Measurements from ENCODE around the gene RAB6A. TPM values are rescaled to one million over a fixed set of nuclear protein-coding genes. Genes with fewer than 3 reads are reported as not detected.

Gene RAB6A
- total and polyA plus RNA-seq, 2 donors (not counting 3 experiments of a cell fraction or from before 2014, with no cell fraction given), result 45.0 to 130 TPM

DNA sequence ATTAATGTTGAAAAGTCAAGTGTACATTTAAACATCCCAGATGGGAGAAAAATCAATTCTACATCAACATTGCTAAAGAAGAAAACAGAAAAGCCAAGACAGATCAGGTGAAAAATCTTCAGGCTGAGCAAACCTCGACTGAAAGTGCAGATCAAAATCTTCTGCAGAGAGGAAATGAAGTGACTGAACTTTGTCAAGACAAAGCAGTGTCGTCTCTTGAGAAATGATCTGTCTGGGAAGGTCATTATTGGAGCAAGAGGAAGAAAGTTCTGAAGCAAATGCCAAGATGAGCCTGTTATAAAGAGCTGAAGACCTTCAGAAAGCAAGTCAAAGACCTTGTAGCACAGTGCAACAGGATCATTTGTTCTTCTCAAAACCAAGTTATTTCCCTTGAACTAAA lies 120.3 kb downstream of the RAB6A start:
- no peak for TF ChIP-seq EZH2 (IDR thresholded peaks at IDR 0.05; ENCODE audit: borderline replicate concordance, low read depth, low read length, severe bottlenecking)
- no peak overlapping the region for H3K27ac ChIP-seq (ENCODE audit: insufficient read depth, low read depth, low read length)
- no peak overlapping the region for H3K9ac ChIP-seq (replicated peaks; ENCODE audit: extremely low read depth, insufficient read depth, low read length)
- ChIA-PET CTCF (interaction anchor here (1.0 to 2.1 kb wide), 4 partner anchors 10 to 290 kb away, joined by 5 to 15 read pairs (median 6); no protein-coding TSS in a partner anchor), POLR2A (no interaction called here)
- H3K9me3 ChIP-seq (replicated peaks; ENCODE audit: control insufficient read depth, insufficient read depth, low read length), result no peaks in the 10 kb centered on the region
- DNase-seq (ENCODE audit: low read depth, low spot score) (no peak), FAIRE-seq (no peak)
- no peaks in the 10 kb centered on the region for H3K4me1 ChIP-seq (ENCODE audit: control insufficient read depth, extremely low read depth, insufficient read depth, low read length)
- H3K79me2 ChIP-seq (ENCODE audit: control insufficient read depth, insufficient read depth, low read length), result no peaks in the 10 kb centered on the region
- H3K9me1 ChIP-seq (replicated peaks; ENCODE audit: control insufficient read depth, extremely low read depth, insufficient read depth, low read length), result no peaks in the 10 kb centered on the region
- BruUV-seq (replicated peaks), result no TSS peak
- H3K4me2 ChIP-seq (ENCODE audit: insufficient read depth, low read length), result no peak overlapping the region
- no peaks in the 10 kb centered on the region for H3K36me3 ChIP-seq (ENCODE audit: control insufficient read depth in 2 of 2, extremely low read depth in 1 of 2, insufficient read depth in 2 of 2, low read length in 2 of 2)
- no peak overlapping the region for H3K4me3 ChIP-seq (replicated peaks in 1 of 3; ENCODE audit: insufficient read depth in 1 of 3, low read depth in 1 of 3, low read length in 3 of 3)
- H4K20me1 ChIP-seq (replicated peaks; ENCODE audit: control insufficient read depth, extremely low read depth, insufficient read depth, low read length), result no peaks in the 10 kb centered on the region
- H3K27me3 ChIP-seq (ENCODE audit: control insufficient read depth in 2 of 2, insufficient read depth in 2 of 2, low read length in 2 of 2), result peaks cover 11 to 17% of the 10 kb centered on the region in 2 experiments
- intact Hi-C loops (cut with micrococcal nuclease), result no loop called here
- dilution Hi-C loops (cut with MboI; ENCODE audit: extremely low pct_ligation_motif_present, low sequenced_read_pairs), result no loop called here
- no peak overlapping the region for H2AFZ ChIP-seq (ENCODE audit: low read depth, low read length)

DNA sequence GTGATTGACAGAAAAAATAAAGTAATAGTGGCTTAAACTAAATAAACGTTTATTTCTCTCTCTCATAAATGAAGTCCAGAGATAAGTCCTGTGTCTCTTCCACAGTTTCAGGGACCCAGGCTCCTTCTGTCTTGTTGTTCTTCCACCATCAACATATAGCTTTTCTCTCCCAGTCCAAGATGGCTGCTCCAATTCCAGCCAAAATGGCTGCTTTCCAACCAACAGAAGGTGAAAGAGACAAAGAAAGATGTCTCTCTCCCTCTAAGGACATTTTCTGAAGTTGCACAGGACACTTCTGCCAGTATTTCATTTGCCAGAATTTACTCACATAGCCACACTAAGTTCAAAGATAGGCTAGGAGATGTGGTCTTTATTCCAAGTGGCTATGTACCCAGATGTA lies 123.9 kb downstream of the RAB6A start:
- intact Hi-C loops (cut with micrococcal nuclease) (no loop called here), dilution Hi-C loops (cut with MboI; ENCODE audit: extremely low pct_ligation_motif_present, low sequenced_read_pairs) (no loop called here)
- Histone ChIP-seq H3K4me1 (ENCODE audit: control insufficient read depth, extremely low read depth, insufficient read depth, low read length) (no peaks in the 10 kb centered on the region), H3K36me3 (ENCODE audit: control insufficient read depth in 2 of 2, extremely low read depth in 1 of 2, insufficient read depth in 2 of 2, low read length in 2 of 2) (no peaks in the 10 kb centered on the region), H3K4me3 (replicated peaks in 1 of 3; ENCODE audit: insufficient read depth in 1 of 3, low read depth in 1 of 3, low read length in 3 of 3) (no peak overlapping the region), H3K27me3 (ENCODE audit: control insufficient read depth in 2 of 2, insufficient read depth in 2 of 2, low read length in 2 of 2) (peaks cover 3 to 10% of the 10 kb centered on the region in 2 experiments), H3K27ac (ENCODE audit: insufficient read depth, low read depth, low read length) (no peak overlapping the region), H4K20me1 (replicated peaks; ENCODE audit: control insufficient read depth, extremely low read depth, insufficient read depth, low read length) (no peaks in the 10 kb centered on the region), H3K4me2 (ENCODE audit: insufficient read depth, low read length) (no peak overlapping the region), H3K79me2 (ENCODE audit: control insufficient read depth, insufficient read depth, low read length) (no peaks in the 10 kb centered on the region), H3K9me1 (replicated peaks; ENCODE audit: control insufficient read depth, extremely low read depth, insufficient read depth, low read length) (no peaks in the 10 kb centered on the region), H3K9ac (replicated peaks; ENCODE audit: extremely low read depth, insufficient read depth, low read length) (no peak overlapping the region), H2AFZ (ENCODE audit: low read depth, low read length) (no peak overlapping the region), H3K9me3 (replicated peaks; ENCODE audit: control insufficient read depth, insufficient read depth, low read length) (no peaks in the 10 kb centered on the region)
- BruUV-seq (replicated peaks), result no TSS peak
- no peak for TF ChIP-seq JUN (IDR thresholded peaks at IDR 0.05; ENCODE audit: borderline replicate concordance, insufficient read depth, insufficient read length, low read depth)
- TF ChIP-seq MYC (IDR thresholded peaks at IDR 0.05; ENCODE audit: low read depth, low read length), result no peak
- CTCF ChIA-PET, result interaction anchor here (0.6 to 5.7 kb wide), 3 partner anchors 12 to 158 kb away, joined by 3 to 47 read pairs (median 3); no protein-coding TSS in a partner anchor
- FAIRE-seq (no peak), DNase-seq (ENCODE audit: low read depth, low spot score) (no peak)
- POLR2A ChIA-PET, result no interaction called here
